Measurements from ENCODE around the gene CHST13. TPM values are rescaled to one million over a fixed set of nuclear protein-coding genes. Genes with fewer than 3 reads are reported as not detected.

CHST13 gene
- total RNA-seq, 8 experiments from 2014 or later, result 0.28 to 1.6 (median 0.40) TPM; not detected in 5

GRCh38 chr3:126516936-126517290 lies 7.0 kb upstream of the CHST13 start:
- ATAC-seq (replicated peaks in 6 of 8), result peak in 1 of 8 experiments; percentile 75
- WGBS, 10 experiments, result 13 to 95% (median 73%) methylated on average over 1 to 6 of the region's 9 CpGs; no CpG with 5 or more reads in 5 of the 10 experiments
- H3K4me3 ChIP-seq, result no peak overlapping the region
- peaks cover 0 to 3% of the 10 kb centered on the region in 2 donors for H3K4me1 ChIP-seq (replicated peaks in 1 of 2)
- H3K27ac ChIP-seq, result no peak overlapping the region
- in situ Hi-C loops (cut with MboI; ENCODE audit: low pct_unique_long_range_greater_than_20kb in 2 of 9, low sequenced_read_pairs in 9 of 9, unreplicated experiment in 9 of 9), result no loop called here

GRCh38 chr3:126517291-126517951 lies 6.5 kb upstream of the CHST13 start, which contains the start of gene UROC1:
Gene UROC1, minus strand, starts transcription at chr3:126517773. Its CDS starts 54 bp downstream, at chr3:126517719.
- peak in 2 of 8 experiments; percentile 10 to 17 for ATAC-seq (replicated peaks in 6 of 8)
- in situ Hi-C loops (cut with MboI; ENCODE audit: low pct_unique_long_range_greater_than_20kb in 2 of 9, low sequenced_read_pairs in 9 of 9, unreplicated experiment in 9 of 9), result no loop called here
- Histone ChIP-seq H3K27ac (no peak within 1 kb of the TSS), H3K4me3 (no peak within 1 kb of the TSS), H3K4me1 (replicated peaks in 1 of 2) (no peaks in the 10 kb centered on the region)
- 92% methylated on average over 2 of the region's 16 CpGs; no CpG with 5 or more reads in 9 of the 10 experiments for WGBS, 10 experiments

- ATAC-seq (replicated peaks in 6 of 8), result peak in 1 of 8 experiments; percentile 18
- WGBS, 10 experiments, result 93 to 100% (median 100%) methylated on average over 1 to 5 of the region's 15 CpGs; no CpG with 5 or more reads in 5 of the 10 experiments
- no peak overlapping the region for H3K4me3 ChIP-seq
- in situ Hi-C loops (cut with MboI; ENCODE audit: low pct_unique_long_range_greater_than_20kb in 2 of 9, low sequenced_read_pairs in 9 of 9, unreplicated experiment in 9 of 9), result no loop called here
- H3K27ac ChIP-seq, result no peak overlapping the region
- H3K4me1 ChIP-seq (replicated peaks in 1 of 2), result no peaks in the 10 kb centered on the region
Observed at GRCh38 chr3:126517986-126518778, 5.8 kb upstream of the CHST13 start.

- in situ Hi-C loops (cut with MboI; ENCODE audit: low pct_unique_long_range_greater_than_20kb in 2 of 9, low sequenced_read_pairs in 9 of 9, unreplicated experiment in 9 of 9), result no loop called here
- ATAC-seq (replicated peaks in 6 of 8), result no peak
- Histone ChIP-seq H3K4me1 (replicated peaks in 1 of 2) (no peaks in the 10 kb centered on the region), H3K27ac (no peak overlapping the region), H3K4me3 (no peak overlapping the region)
- WGBS, 10 experiments, result 0 to 45% (median 27%) methylated on average over 1 to 3 of the region's 4 CpGs; no CpG with 5 or more reads in 4 of the 10 experiments
Observed at GRCh38 chr3:126518779-126519177, 5.2 kb upstream of the CHST13 start.

DNA sequence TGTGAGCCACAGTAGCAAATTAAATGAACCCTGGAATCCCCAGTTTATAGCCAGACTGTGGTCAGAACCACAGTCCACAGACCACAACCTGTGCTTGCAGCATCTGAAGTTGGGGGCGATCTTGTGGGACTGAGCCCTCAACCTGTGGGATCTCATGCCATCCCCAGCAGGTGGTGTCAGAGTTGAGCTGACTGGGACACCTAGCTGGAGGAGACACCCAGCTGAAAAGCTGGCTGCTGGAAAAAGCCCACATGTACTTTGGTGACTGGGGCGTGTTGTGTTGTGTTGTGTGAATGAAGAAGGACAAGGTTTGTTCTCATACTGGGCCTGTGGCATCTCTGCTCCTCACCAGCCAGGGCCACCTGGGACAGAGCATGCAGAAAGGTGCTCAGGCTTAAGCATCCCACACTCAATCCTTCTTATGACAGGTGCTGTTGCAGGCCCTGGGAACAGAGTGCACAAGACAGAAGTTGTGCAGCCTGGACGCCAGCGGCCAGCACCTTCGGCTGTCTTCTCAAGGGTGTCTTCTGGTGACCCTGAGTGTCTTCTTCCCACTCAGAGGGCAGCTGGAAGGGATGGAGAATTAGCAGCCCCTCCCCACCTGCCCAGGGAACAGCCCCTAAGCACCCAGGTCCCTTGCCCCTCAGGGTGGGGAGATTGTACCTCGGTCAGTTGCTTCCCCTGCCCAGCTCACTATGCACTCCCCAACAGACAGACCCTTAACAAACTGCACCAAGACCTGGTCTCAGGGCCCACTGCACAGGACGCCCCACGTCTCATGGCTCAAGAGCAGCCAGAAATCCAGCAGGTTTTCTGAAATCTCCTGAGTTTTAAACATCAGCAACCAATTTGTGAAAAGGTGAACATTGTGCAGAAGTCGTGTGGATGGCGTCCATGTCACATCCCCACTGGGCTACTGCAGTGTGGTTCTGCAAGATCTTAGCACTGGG lies 4.2 kb upstream of the CHST13 start:
- WGBS, 10 experiments, result 17 to 100% (median 89%) methylated on average over 1 to 3 of the region's 10 CpGs; no CpG with 5 or more reads in 3 of the 10 experiments
- Histone ChIP-seq H3K4me3 (no peak overlapping the region), H3K27ac (no peak overlapping the region), H3K4me1 (replicated peaks in 1 of 2) (peaks cover 0 to 5% of the 10 kb centered on the region in 2 donors)
- no peak for ATAC-seq (replicated peaks in 6 of 8)
- in situ Hi-C loops (cut with MboI; ENCODE audit: low pct_unique_long_range_greater_than_20kb in 2 of 9, low sequenced_read_pairs in 9 of 9, unreplicated experiment in 9 of 9), result no loop called here

GRCh38 chr3:126521122-126521891 lies 2.6 kb upstream of the CHST13 start:
- Histone ChIP-seq H3K4me3 (no peak overlapping the region), H3K27ac (no peak overlapping the region), H3K4me1 (replicated peaks in 1 of 2) (peaks cover 0 to 5% of the 10 kb centered on the region in 2 donors)
- in situ Hi-C loops (cut with MboI; ENCODE audit: low pct_unique_long_range_greater_than_20kb in 2 of 9, low sequenced_read_pairs in 9 of 9, unreplicated experiment in 9 of 9), result no loop called here
- no peak for ATAC-seq (replicated peaks in 6 of 8)
- WGBS, 10 experiments, result 60 to 79% (median 78%) methylated on average over 1 to 4 of the region's 11 CpGs; no CpG with 5 or more reads in 7 of the 10 experiments

GRCh38 chr3:126522363-126522788 lies 1.6 kb upstream of the CHST13 start:
- in situ Hi-C loops (cut with MboI; ENCODE audit: low pct_unique_long_range_greater_than_20kb in 2 of 9, low sequenced_read_pairs in 9 of 9, unreplicated experiment in 9 of 9), result no loop called here
- Histone ChIP-seq H3K4me1 (replicated peaks in 1 of 2) (peaks cover 0 to 5% of the 10 kb centered on the region in 2 donors), H3K27ac (no peak overlapping the region), H3K4me3 (no peak overlapping the region)
- WGBS, 10 experiments, result 4 to 19% (median 7%) methylated on average over 3 to 5 of the region's 6 CpGs; no CpG with 5 or more reads in 7 of the 10 experiments
- peak in 6 of 8 experiments; percentile 4 to 38 (median 26) for ATAC-seq (replicated peaks in 6 of 8)

GRCh38 chr3:126524429-126524988 lies 554 bp downstream of the CHST13 start:
- H3K4me3 ChIP-seq, result peak overlapping the region; percentile 32 to 38 (median 33)
- in situ Hi-C loops (cut with MboI; ENCODE audit: low pct_unique_long_range_greater_than_20kb in 2 of 9, low sequenced_read_pairs in 9 of 9, unreplicated experiment in 9 of 9), result no loop called here
- peak in 7 of 8 experiments; percentile 13 to 47 (median 38) for ATAC-seq (replicated peaks in 6 of 8)
- WGBS, 10 experiments, result 0 to 20% methylated on average over 1 to 20 of the region's 31 CpGs; no CpG with 5 or more reads in 8 of the 10 experiments
- H3K27ac ChIP-seq, result no peak overlapping the region
- H3K4me1 ChIP-seq (replicated peaks in 1 of 2), result peaks cover 0 to 5% of the 10 kb centered on the region in 2 donors

- Histone ChIP-seq H3K4me3 (no peak overlapping the region), H3K4me1 (replicated peaks in 1 of 2) (peaks cover 0 to 5% of the 10 kb centered on the region in 2 donors), H3K27ac (no peak overlapping the region)
- ATAC-seq (replicated peaks in 6 of 8), result peak in 2 of 8 experiments; percentile 2 to 15
- WGBS, 10 experiments, result 40 to 80% (median 77%) methylated on average over 1 to 3 of the region's 12 CpGs; no CpG with 5 or more reads in 7 of the 10 experiments
- in situ Hi-C loops (cut with MboI; ENCODE audit: low pct_unique_long_range_greater_than_20kb in 2 of 9, low sequenced_read_pairs in 9 of 9, unreplicated experiment in 9 of 9), result no loop called here
Observed at GRCh38 chr3:126525091-126525852, 1.3 kb downstream of the CHST13 start.

GRCh38 chr3:126525853-126526667 lies 2.1 kb downstream of the CHST13 start:
- Histone ChIP-seq H3K4me1 (replicated peaks in 1 of 2) (peaks cover 0 to 5% of the 10 kb centered on the region in 2 donors), H3K4me3 (no peak overlapping the region), H3K27ac (no peak overlapping the region)
- ATAC-seq (replicated peaks in 6 of 8), result no peak
- in situ Hi-C loops (cut with MboI; ENCODE audit: low pct_unique_long_range_greater_than_20kb in 2 of 9, low sequenced_read_pairs in 9 of 9, unreplicated experiment in 9 of 9), result no loop called here
- WGBS, 10 experiments, result 51 to 100% (median 87%) methylated on average over 1 to 4 of the region's 8 CpGs; no CpG with 5 or more reads in 5 of the 10 experiments

Measured in motor neuron (in vitro differentiated cells).